Subcutaneous adipose tissue (tissue), 4 donors: ENCODE results near the gene ZP2. TPM values are rescaled to one million over a fixed set of nuclear protein-coding genes. Genes with fewer than 3 reads are reported as not detected.

Source experiments
- CTCF ChIP-seq: fragments of 450-650 bp; IDR thresholded peaks from one replicate; pipeline ENCODE4 v1.5.1; 2016; ENCODE audit warnings: low read depth, mild to moderate bottlenecking, control low read depth, antibody characterized with exemption, moderate library complexity
- total RNA-seq, 4 donors: library from RNA; depleted of rRNA; stranded (reverse); fragments of >200 nt; gene quantifications; one replicate each; pipeline ENCODE4 v1.1.0, GENCODE V29; 2016

The ZP2 gene
- total RNA-seq, 4 donors from 2014 or later, result not detected

- TF ChIP-seq CTCF, result no peak
Observed at GRCh38 chr16:21150375-21151001, 60.9 kb downstream of the ZP2 start, which contains the start of gene DNAH3. TSS of gene DNAH3 (minus strand) at chr16:21150846. CDS start at chr16:21150319, 527 bp downstream.

Other genes with a start within 250 kb of the ZP2 start
- gene DNAH3, start 60.7 kb downstream of the ZP2 start, total RNA-seq, result under 1 TPM in 1 of 4 donors, not detected in 3; 0.66 TPM
- gene LDAF1, start 52.9 kb downstream of the ZP2 start, total RNA-seq, result 100 to 1,000 TPM in 2 of 4 donors, 10 to 100 TPM in 2; 46.1 to 115 (median 84.5) TPM
- not detected for gene ANKS4B, start 22.1 kb upstream of the ZP2 start, total RNA-seq
- 1 to 10 TPM in 2 of 4 donors, under 1 TPM in 1, not detected in 1; 0.85 to 3.1 (median 1.9) TPM for gene CRYM, start 66.7 kb upstream of the ZP2 start, total RNA-seq